Subcutaneous adipose tissue (tissue), 4 donors: ENCODE measurements around the gene NANS. TPM values are rescaled to one million over a fixed set of nuclear protein-coding genes. Genes with fewer than 3 reads are reported as not detected.

Experiments
- CTCF ChIP-seq: fragments of 450-650 bp; IDR thresholded peaks from one replicate; pipeline ENCODE4 v1.5.1; 2016; ENCODE audit warnings: low read depth, mild to moderate bottlenecking, control low read depth, antibody characterized with exemption, moderate library complexity
- total RNA-seq, 4 donors: library from RNA; depleted of rRNA; stranded (reverse); fragments of >200 nt; gene quantifications; one replicate each; pipeline ENCODE4 v1.1.0, GENCODE V29; 2016

NANS gene
- total RNA-seq, 4 donors from 2014 or later: 27.7 to 58.6 (median 41.9) TPM

- TF ChIP-seq CTCF: no peak
Observed at GRCh38 chr9:98024702-98025101, 31.8 kb upstream of the NANS start.

- no peak for TF ChIP-seq CTCF
Observed at GRCh38 chr9:98031169-98031568, 25.4 kb upstream of the NANS start.

DNA sequence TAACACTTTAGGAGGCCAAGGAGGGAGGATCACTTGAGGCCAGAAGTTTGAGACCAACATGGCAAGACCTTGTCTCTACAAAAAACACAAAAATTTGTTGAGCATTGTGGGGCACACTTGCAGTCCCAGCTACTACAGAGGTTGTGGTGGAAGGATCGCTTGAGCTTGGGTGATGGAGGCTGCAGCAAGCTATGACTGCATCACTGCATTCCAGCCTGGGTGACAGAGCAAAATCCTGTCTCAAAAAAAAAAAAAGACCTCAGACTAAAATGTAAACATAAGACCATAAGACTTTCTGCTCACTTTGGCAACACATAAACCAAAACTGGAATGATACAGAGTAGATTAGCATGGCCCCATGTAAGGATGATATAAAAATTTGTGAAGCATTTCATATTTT, 24.6 kb upstream of the NANS start:
- no peak for TF ChIP-seq CTCF

DNA sequence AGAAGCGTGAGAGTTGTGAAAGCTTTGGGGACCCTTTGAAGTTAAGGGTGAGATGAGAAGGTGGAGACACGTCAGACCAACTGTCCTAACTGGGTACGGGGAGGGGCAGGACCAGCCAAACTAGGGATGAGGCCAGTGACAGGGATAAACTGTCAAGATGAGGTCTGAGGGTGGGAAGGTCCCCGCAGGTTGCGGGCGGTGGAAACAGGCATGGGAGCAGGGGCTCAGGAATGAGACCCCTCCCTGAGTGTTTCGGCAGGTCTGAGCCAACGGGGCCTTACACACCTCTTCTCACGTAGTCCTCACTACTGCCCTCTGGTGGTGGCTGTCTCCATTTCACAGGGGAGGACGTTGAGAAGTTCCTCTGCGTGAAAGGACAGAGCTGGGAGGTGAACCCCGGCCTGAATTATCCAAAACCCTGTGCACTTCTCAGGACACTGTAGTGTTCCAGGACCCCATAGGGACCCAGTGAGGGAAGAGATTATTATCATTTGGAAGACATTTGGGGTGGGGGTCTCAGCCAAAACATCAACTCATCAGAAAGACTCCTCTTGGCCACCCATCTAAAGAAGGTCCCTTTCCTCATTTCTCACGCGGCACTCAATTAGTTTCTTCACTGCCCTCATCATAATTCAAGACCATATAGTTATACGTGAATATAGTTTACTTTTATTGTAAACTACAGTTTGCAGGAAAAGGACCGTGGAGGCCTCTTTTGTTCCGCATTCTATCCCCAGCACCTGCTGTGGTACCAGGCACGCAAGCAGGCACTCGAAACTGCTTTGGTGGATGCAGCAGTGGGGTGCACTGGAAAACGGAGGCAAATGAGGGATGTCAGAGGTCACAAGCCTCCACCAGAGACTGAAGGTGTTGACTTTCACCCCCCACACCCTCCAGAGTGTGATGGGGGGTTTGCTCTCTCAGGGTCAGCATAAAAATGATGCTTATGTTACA, 21.7 kb upstream of the NANS start:
- no peak for TF ChIP-seq CTCF

GRCh38 chr9:98037357-98037756, 19.2 kb upstream of the NANS start:
- no peak for TF ChIP-seq CTCF

GRCh38 chr9:98038958-98039357, 17.6 kb upstream of the NANS start:
- TF ChIP-seq CTCF: no peak

DNA sequence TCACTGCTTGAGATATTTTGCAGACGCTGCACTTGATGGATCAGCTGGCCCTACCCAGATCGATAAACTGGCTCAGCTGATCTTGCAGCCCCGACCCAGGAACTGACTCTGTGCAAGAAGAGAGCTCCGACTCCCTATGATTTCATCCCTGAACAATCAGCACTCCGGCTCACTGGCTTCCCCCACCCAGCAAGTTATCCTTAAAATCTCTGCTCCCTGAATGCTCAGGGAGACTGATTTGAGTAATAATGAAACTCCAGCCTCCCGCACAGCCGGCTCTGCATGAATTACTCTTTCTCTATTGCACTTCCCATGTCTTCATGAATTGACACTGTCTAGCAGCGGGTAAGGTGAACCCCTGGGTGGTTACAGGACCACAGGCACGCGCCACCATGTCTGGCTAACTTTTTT, 16.9 kb upstream of the NANS start:
- TF ChIP-seq CTCF: no peak
